ENCODE measurements around the gene PRRG2. TPM values are rescaled to one million over a fixed set of nuclear protein-coding genes. Genes with fewer than 3 reads are reported as not detected.

Gene PRRG2
- total RNA-seq, 1 experiment from 2014 or later, result 3.3 TPM

DNA sequence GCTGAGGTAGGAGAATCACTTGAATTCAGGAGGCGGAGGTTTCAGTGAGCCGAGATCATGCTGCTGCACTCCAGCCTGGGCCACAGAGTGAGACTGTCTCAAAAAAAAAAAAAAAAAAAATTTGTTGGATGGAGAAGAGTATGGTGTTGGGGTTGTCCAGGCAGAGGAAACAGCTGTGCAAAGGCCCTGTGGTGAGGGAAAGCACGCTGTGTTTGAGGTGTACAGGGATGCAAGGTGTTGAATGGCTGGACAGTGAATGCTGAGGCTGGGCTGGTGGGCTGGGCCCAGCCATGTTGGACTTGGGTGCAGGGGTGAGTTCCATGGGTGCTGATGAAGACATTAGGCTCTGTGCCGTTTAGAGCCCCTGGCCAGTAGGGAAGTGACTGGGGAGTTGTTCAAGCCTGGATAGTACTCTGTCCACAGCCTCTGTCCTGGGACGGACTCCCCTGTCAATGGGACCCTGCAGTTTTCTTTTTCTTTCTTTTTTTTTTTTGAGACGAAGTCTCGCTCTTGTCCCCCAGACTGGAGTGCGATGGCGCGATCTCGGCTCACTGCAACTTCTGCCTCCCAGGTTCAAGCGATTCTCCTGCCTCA is 28.5 kb downstream of the PRRG2 start:
- no peak overlapping the region for H3K56ac ChIP-seq (ENCODE audit: insufficient read length, low read depth, low read length)
- H3K79me2 ChIP-seq (ENCODE audit: insufficient read depth, low read length), result peaks cover 13% of the 10 kb centered on the region; the same call in 1 of the 2 replicates
- peaks cover 0 to 2% of the 10 kb centered on the region in 2 experiments; a peak in 1 of 4 replicates for H3K4me1 Mint-ChIP-seq

More for the DNA sequence above, 28.5 kb downstream of the PRRG2 start:
- Histone ChIP-seq H2AK5ac (ENCODE audit: insufficient read length, low read length) (no peak overlapping the region), H3K4me1 (ENCODE audit: insufficient read depth, low read length) (no peaks in the 10 kb centered on the region), H2AFZ (ENCODE audit: low read length) (no peak overlapping the region), H3K14ac (ENCODE audit: insufficient read depth, low read length) (no peak overlapping the region), H3T11ph (ENCODE audit: low read length) (no peak overlapping the region), H2BK5ac (ENCODE audit: insufficient read length, low read length) (no peak overlapping the region), H3K18ac (ENCODE audit: insufficient read length, low read depth, low read length) (no peak overlapping the region), H2BK12ac (ENCODE audit: insufficient read length, low read depth, low read length) (no peak overlapping the region), H3K27ac (ENCODE audit: insufficient read length, low read depth, low read length) (no peak overlapping the region), H4K8ac (replicated peaks; ENCODE audit: insufficient read length, low read depth, low read length) (peak overlapping the region; percentile 88), H3K23me2 (ENCODE audit: insufficient read length, low read depth, low read length, poor library complexity, severe bottlenecking) (peaks cover 2% of the 10 kb centered on the region), H2BK120ac (ENCODE audit: low read depth, low read length, poor library complexity, severe bottlenecking) (no peak overlapping the region), H3K9me3 (ENCODE audit: control insufficient read depth, low read depth, low read length) (no peaks in the 10 kb centered on the region), H3K79me1 (ENCODE audit: insufficient read depth, low read depth, low read length, poor library complexity, severe bottlenecking) (peaks cover 4% of the 10 kb centered on the region), H3K4me2 (ENCODE audit: insufficient read depth, insufficient read length, low read length) (no peak overlapping the region), H3K23ac (ENCODE audit: insufficient read length, low read depth, low read length) (no peak overlapping the region), H4K20me1 (ENCODE audit: control insufficient read depth, insufficient read depth, insufficient read length) (no peaks in the 10 kb centered on the region), H2BK15ac (ENCODE audit: low read depth, low read length) (no peak overlapping the region), H4K91ac (ENCODE audit: insufficient read length, low read depth, low read length) (no peak overlapping the region), H4K5ac (ENCODE audit: insufficient read length, low read depth, low read length) (no peak overlapping the region), H3K4ac (ENCODE audit: low read depth, low read length) (no peak overlapping the region), H3K27me3 (ENCODE audit: insufficient read depth, low read length) (no peaks in the 10 kb centered on the region), H2BK20ac (ENCODE audit: low read depth, low read length, poor library complexity, severe bottlenecking) (no peak overlapping the region), H3K9ac (ENCODE audit: extremely low read depth, insufficient read length, low read length) (no peak overlapping the region)
- no peak for TF ChIP-seq CTCF (conservative IDR thresholded peaks at IDR 0.05)
- Mint-ChIP-seq H3K4me3 (no peak overlapping the region), H3K36me3 (ENCODE audit: insufficient read depth in 1 of 3, low read depth in 3 of 3) (peaks cover 24 to 72% (median 66%) of the 10 kb centered on the region in 3 experiments; a peak in 6 of 7 replicates), H3K27me3 (ENCODE audit: low read depth) (no peaks in the 10 kb centered on the region; the same call in 1 of the 2 replicates), H3K9me3 (no peaks in the 10 kb centered on the region), H3K27ac (peak overlapping the region in 1 of 3 experiments; percentile 40; a peak in 1 of 7 replicates)
- DNase-seq, result no peak
- no CpG with 5 or more reads among the region's 12 CpGs for WGBS (ENCODE audit: extremely low coverage, insufficient read length, low lambda C conversion rate)

Data from H9 (cell line).